GF-D8 (cell line): ENCODE measurements around the gene BICDL1.
A peak's percentile ranks its signal among the peaks of the same experiment; 100 is the strongest.

Experiments used
- DNase-seq: peaks from one replicate; lab custom pipeline; 2025; lab: John Stamatoyannopoulos, UW

The BICDL1 gene

DNA sequence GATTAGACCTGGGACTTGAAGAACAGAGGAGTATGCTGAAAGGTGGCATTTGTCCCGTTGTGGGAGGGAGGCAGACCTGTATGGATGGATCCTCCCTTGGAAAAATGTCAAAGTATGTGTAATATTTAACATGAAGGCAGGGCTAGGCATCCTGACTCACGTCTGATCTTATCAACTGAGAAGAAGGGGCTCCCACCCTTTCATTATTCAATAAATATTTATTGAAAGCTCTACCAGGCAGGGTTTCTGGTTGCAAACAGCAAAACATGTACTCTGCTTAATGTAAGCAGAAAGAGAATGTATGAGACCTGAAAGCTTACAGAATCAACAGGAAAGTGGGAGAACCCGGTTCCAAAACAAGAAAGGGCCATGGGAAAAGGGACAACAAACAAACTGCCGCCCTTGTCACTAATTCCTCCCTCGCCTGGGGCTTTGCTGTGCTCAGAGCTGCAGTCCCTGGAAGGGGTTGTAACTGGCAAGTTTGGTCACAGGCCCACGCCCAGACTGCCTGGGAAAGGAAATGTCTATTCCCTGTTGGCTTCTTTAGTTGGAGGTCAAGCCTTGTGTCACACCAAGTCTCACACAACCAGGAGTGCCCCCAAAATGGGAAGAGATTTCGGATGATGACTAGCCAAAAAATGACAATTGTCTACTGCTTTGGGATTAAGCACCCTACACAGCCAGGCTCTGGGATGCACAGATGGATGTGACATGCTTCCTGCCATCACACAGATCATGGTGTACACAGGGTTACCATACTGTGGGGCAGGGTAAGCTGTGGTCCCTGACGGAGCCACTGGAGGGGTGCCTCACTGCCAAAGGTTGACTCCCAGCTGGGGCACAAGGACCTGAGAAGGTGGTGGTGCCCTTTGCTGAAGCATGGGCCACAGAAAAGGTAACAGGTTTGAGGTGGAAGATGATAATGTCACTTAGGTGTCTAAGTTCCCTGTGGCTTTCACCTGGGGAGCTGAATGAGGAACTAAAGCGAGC is 90.7 kb downstream of the BICDL1 start:
- DNase-seq: no peak

DNA sequence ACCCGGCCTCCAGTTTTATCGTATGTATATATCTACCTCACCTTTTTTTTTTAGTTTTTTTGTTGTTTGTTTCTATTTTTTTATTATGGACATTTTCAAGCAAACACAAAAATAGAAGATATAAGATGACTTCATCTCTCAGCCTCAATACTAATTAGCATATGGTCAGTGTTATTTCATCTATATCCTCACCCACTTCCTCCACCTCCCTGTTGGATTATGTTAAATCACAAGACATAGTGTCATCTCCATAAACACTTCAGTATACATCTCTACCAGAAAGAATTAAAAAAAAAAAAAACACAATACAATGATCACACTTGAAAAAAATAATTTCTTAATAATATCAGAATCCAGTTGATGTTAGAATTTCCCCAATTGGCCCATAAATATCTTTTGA is 92.6 kb downstream of the BICDL1 start:
- no peak for DNase-seq

GRCh38 chr12:120085920-120086645 is 97.0 kb downstream of the BICDL1 start:
- no peak for DNase-seq

- peak; percentile 75 for DNase-seq
Measured at GRCh38 chr12:120086801-120087621, 98.0 kb downstream of the BICDL1 start.

- no peak for DNase-seq
Measured at GRCh38 chr12:120089105-120089504, 100.1 kb downstream of the BICDL1 start.

DNA sequence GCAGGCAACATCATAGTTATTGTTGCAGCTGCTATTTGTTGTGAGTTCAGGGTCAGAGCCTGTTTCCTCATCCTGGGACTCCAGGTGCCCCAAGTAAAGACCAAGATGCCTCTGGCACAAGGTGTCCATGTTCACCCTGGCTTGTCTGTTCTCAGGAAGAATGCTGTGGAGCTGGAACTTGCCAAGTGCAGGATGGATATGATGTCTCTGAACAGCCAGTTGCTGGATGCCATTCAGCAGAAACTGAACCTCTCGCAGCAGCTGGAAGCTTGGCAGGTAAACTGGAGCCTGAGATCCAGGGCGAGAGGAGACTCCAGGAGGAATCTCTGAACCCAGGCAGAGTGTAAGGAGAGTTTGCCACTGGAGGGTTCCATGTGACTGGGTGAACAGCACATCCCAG is 100.8 kb downstream of the BICDL1 start:
- DNase-seq: no peak

- no peak for DNase-seq
Measured at GRCh38 chr12:120090206-120090605, 101.2 kb downstream of the BICDL1 start.

DNA sequence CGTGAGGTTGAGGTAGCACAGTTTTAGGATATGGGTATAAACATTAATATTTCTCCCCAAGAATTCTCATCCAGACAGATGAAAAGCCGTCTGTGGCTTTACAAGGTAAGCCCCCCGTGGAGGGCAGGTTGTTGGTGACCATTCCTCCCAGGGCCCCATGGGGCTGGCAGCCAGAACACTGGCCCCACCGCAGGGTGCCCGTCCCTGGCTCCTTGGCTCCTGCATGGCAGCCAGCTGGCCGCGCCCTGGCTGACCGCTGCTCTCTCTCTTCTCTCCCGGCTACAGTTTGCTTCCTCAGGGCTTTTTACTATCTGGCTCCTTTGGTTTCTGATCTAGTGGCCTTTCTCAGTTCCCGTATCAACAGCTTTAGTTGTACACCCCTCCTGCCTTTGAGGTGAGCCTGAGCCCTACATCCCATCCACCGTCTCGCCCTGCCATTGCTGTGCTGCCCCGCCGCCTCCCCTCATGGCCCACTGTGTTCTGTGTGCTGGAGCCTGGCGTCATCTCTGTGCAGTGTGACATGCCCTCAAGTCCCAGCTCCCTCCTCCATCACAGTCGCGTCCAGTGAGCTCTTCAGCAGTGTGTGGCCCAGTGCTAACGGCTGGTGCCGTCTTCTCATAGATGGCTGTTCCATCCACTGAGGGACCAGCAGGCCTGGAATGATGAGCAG is 101.7 kb downstream of the BICDL1 start:
- no peak for DNase-seq

- no peak for DNase-seq
Measured at GRCh38 chr12:120091371-120092090, 102.5 kb downstream of the BICDL1 start.

GRCh38 chr12:120092551-120093335 is 103.7 kb downstream of the BICDL1 start:
- DNase-seq: no peak

DNA sequence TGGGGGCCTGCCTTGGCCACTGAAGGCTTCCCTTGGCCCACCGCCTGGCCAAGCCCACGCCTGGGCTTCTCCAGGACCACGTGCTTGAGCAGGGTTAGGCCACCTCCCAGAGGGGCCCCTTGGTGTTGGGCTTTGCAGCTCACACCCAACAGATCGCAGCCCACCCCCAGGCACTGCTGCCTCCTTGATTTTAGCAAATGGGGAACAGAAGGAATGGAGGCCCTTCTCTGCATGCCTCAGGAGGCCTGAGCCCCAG is 104.2 kb downstream of the BICDL1 start:
- no peak for DNase-seq

DNA sequence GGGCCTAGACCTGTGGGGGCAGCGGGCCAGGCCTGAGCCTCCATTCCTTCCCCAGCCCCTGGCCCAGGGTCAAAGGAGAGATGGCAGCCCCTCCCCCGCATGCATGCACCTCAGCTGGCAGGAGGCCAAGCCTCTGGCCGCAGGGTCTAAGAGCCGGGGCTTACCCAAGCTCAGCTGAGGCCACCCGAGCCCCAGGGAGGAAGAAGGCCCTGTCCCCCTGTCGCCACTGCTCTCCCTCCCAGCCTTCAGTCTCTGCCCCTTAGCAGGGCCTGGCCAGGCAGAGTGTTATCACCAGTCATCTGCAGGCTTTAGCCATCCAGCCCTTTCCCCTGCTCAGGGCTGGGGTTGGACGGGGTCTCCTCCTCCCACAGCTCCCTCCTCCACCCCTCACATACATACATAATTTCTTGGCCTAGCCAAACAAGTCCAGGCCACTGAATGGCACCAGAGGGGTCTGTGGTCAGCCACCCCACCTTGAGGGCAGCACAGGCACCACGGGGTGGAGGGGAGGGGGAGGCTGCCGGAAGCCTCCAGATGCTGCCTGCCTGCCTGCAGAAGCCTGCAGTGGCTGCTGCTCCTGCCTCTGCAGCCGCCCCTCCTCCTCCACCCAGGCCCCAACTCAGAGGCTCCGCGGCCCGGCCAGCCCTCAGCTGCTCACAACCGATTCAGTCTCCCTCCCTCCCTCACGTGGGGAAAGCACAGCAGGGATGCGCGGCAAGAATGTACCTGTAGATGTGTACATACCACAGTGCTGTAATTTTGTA is 104.7 kb downstream of the BICDL1 start:
- DNase-seq: no peak

GRCh38 chr12:120094485-120094884 is 105.4 kb downstream of the BICDL1 start:
- DNase-seq: no peak

DNA sequence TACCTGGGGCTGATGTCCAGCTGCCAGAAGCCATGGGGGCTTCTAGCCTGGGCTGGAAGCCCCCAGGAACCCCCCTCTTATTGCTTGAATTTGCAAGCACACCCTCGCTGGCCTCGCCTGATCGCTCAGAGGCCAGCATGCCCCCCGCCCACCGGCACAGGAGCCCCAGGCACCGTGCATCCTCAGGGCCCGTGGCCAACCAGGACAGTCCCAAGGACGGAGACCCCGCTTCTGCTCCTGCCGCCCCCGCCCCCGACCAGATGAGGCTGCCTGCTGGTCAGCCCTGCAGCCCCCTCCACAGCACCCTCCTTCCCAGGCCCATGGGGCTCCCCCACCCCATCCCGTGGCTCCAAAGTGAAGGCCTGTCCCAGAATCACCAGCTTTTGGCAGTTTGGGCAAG is 106.3 kb downstream of the BICDL1 start:
- no peak for DNase-seq

GRCh38 chr12:120095736-120096135 is 106.7 kb downstream of the BICDL1 start:
- no peak for DNase-seq

GRCh38 chr12:120096671-120097202 is 107.7 kb downstream of the BICDL1 start:
- DNase-seq: no peak

GRCh38 chr12:120098756-120099470 is 109.9 kb downstream of the BICDL1 start:
- DNase-seq: no peak

DNA sequence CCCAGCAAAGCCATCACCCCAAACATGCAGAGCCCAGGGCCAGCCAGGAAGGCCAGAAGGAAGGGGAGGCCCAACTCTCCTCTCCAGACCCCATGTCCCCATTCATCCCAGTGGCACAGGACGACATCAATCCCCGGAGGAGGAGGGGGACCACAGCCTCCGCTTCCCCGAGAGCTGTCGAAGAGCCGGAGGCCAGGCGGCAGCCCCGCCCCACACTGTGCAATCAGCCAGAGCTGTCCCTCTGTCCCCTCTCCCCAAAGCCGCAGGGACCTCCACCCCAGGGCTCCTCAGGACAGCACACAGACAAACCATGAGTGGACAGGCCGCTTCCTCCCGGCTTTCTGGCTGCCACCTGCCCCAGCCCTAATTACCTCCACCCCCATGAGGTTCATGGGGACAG is 110.7 kb downstream of the BICDL1 start:
- DNase-seq: no peak

- DNase-seq: no peak
Measured at GRCh38 chr12:120100630-120101029, 111.6 kb downstream of the BICDL1 start.
